Measurements from ENCODE around the gene COMMD9. TPM values are rescaled to one million over a fixed set of nuclear protein-coding genes. Genes with fewer than 3 reads are reported as not detected.
"Not testable (repeated sequence)": the region's sequence is repeated elsewhere in the genome, so short reads cannot be mapped to it uniquely, and the experiment has no call there.

COMMD9 gene
- total RNA-seq, 1 donor from 2014 or later: 66.1 TPM

DNA sequence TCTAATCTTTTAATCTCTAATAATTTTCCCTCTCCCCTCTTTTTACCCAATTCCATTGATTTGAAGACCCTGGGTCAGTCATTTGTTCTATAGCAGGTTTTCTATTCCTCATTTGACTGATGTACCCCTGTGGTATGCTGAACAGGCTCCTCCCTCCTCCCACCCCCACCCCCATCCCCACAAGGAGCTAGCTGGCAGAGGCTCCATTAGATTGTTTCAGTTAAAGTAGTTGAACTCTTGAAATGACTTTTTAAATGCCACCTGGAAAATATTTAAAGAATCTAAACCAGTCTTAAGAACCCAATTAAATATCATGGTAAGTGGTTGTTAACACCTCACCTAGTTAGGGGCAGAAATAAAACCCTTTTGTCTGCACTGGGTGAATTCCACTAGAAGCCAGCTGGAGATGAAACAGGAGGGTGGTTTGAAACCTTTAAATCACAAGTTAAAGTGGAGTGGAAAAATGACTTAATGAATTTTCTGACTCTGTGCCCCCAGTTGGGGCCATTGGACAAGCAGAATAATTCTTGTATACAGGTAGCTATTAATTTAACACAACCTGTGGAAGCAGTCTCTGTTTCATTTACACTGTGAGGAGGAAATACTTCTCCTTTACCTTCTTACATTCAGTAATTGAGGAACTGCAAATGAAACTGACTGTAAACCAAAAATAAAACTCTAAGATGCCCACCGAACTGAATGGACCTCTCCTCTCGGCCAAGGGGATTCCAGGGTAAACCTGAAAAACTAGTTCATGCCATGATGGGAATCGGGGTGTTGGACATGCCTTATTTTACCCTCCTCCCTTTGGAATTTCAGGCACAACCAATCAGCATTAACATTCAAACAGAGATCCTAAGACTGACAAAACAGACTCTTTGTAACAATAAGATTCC is 37.5 kb upstream of the COMMD9 start:
- H3K4me1 Mint-ChIP-seq (ENCODE audit: unreplicated experiment): no peaks in the 10 kb centered on the region
- TF ChIP-seq, protein P1, sequence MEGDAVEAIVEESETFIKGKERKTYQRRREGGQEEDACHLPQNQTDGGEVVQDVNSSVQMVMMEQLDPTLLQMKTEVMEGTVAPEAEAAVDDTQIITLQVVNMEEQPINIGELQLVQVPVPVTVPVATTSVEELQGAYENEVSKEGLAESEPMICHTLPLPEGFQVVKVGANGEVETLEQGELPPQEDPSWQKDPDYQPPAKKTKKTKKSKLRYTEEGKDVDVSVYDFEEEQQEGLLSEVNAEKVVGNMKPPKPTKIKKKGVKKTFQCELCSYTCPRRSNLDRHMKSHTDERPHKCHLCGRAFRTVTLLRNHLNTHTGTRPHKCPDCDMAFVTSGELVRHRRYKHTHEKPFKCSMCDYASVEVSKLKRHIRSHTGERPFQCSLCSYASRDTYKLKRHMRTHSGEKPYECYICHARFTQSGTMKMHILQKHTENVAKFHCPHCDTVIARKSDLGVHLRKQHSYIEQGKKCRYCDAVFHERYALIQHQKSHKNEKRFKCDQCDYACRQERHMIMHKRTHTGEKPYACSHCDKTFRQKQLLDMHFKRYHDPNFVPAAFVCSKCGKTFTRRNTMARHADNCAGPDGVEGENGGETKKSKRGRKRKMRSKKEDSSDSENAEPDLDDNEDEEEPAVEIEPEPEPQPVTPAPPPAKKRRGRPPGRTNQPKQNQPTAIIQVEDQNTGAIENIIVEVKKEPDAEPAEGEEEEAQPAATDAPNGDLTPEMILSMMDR (IDR thresholded peaks at IDR 0.05; ENCODE audit: unreplicated experiment): no peak
- peaks cover 1% of the 10 kb centered on the region for H3K27me3 Mint-ChIP-seq (ENCODE audit: unreplicated experiment)
- no peak for DNase-seq (ENCODE audit: low spot score)
- no peaks in the 10 kb centered on the region for H3K36me3 Mint-ChIP-seq (ENCODE audit: low read depth, unreplicated experiment)
- no peaks in the 10 kb centered on the region for H3K9me3 Mint-ChIP-seq (ENCODE audit: unreplicated experiment)
- no peak overlapping the region for H3K27ac Mint-ChIP-seq (ENCODE audit: unreplicated experiment)
- H3K4me3 Mint-ChIP-seq (ENCODE audit: unreplicated experiment): no peak overlapping the region

DNA sequence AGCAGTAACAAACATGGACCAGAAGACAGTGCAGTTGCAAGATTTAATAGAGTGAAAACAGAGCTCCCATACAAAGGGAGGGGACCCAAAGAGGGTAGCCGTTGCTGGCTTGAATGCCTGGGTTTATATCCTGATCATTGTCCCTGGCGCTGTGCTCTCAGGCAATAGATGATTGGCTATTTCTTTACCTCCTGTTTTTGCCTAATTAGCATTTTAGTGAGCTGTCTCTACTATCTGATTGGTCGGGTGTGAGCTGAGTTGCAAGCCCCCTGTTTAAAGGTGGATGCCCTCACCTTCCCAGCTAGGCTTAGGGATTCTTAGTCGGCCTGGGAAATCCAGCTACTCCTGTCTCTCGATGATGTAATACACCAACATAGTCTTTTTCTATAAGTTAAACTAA is 36.2 kb upstream of the COMMD9 start:
- not testable (repeated sequence) for H3K4me1 Mint-ChIP-seq (ENCODE audit: unreplicated experiment); H3K27me3 Mint-ChIP-seq (ENCODE audit: unreplicated experiment); H3K4me3 Mint-ChIP-seq (ENCODE audit: unreplicated experiment); H3K36me3 Mint-ChIP-seq (ENCODE audit: low read depth, unreplicated experiment); H3K27ac Mint-ChIP-seq (ENCODE audit: unreplicated experiment); H3K9me3 Mint-ChIP-seq (ENCODE audit: unreplicated experiment); DNase-seq (ENCODE audit: low spot score)

DNA sequence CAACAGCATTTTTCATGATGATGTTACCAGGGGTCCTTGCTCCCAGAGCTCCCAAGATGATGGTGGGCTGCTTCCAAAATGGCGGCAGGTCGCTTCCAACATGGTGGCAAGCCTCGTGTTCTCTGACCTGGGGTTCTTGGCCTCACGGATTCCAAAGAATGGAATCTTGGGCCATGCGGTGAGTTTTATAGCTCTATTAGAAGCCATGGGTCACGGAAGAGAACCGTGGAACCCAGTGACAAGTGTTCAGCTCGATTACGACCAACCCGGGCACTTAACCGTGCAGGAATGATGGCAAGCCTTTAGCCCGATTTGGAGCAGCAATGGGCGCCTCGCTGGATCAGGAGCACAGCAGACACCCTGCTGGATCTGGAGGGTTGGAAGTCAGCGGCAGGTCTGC is 35.7 kb upstream of the COMMD9 start:
- not testable (repeated sequence) for DNase-seq (ENCODE audit: low spot score); H3K27ac Mint-ChIP-seq (ENCODE audit: unreplicated experiment); H3K9me3 Mint-ChIP-seq (ENCODE audit: unreplicated experiment); H3K27me3 Mint-ChIP-seq (ENCODE audit: unreplicated experiment); H3K4me1 Mint-ChIP-seq (ENCODE audit: unreplicated experiment); H3K36me3 Mint-ChIP-seq (ENCODE audit: low read depth, unreplicated experiment); H3K4me3 Mint-ChIP-seq (ENCODE audit: unreplicated experiment)

DNA sequence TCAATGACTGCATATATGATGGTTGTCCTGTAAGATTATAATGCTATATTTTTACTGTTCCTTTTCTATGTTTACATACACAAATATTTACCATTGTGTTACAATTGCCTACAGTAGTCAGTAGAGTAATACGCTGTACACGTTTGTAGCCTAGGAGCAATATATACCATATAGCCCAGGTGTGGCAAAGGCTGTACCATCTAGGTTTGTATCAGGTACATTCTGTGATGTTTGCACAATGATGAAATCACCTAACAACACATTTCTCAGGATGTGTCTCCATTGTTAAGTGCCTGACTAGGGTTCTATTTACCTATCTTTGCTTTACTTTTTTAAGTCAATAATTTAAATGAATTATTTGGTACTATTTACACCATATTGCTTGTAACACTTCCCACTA is 28.8 kb upstream of the COMMD9 start:
- Mint-ChIP-seq H3K27me3 (ENCODE audit: unreplicated experiment) (peaks cover 1% of the 10 kb centered on the region), H3K36me3 (ENCODE audit: low read depth, unreplicated experiment) (no peaks in the 10 kb centered on the region), H3K27ac (ENCODE audit: unreplicated experiment) (no peak overlapping the region), H3K4me3 (ENCODE audit: unreplicated experiment) (no peak overlapping the region), H3K4me1 (ENCODE audit: unreplicated experiment) (peaks cover 7% of the 10 kb centered on the region), H3K9me3 (ENCODE audit: unreplicated experiment) (no peaks in the 10 kb centered on the region)
- TF ChIP-seq, protein P1 (IDR thresholded peaks at IDR 0.05; ENCODE audit: unreplicated experiment): no peak
- DNase-seq (ENCODE audit: low spot score): no peak

DNA sequence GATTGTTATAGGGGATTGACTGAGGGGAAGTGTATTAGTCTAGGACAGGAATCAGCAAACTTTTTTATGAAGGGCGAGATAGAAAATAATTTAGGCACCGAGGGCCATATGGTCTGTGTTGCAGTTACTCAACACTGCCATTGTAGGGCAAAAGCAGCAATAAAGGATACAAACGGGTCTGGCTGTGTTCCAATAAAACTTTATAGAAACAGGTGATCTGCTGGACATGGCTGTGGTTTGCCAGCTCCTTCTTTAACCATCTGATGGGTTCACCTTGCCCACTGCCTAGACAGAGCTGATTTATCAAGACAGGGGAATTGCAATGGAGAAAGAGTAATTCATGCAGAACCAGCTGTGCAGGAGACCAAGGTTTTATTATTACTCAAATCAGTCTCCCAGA is 26.8 kb upstream of the COMMD9 start:
- no peak overlapping the region for H3K4me3 Mint-ChIP-seq (ENCODE audit: unreplicated experiment)
- H3K27ac Mint-ChIP-seq (ENCODE audit: unreplicated experiment): no peak overlapping the region
- H3K9me3 Mint-ChIP-seq (ENCODE audit: unreplicated experiment): no peaks in the 10 kb centered on the region
- DNase-seq (ENCODE audit: low spot score): no peak
- no peaks in the 10 kb centered on the region for H3K27me3 Mint-ChIP-seq (ENCODE audit: unreplicated experiment)
- TF ChIP-seq, protein P1 (IDR thresholded peaks at IDR 0.05; ENCODE audit: unreplicated experiment): no peak
- no peaks in the 10 kb centered on the region for H3K36me3 Mint-ChIP-seq (ENCODE audit: low read depth, unreplicated experiment)
- peaks cover 5% of the 10 kb centered on the region for H3K4me1 Mint-ChIP-seq (ENCODE audit: unreplicated experiment)

DNA sequence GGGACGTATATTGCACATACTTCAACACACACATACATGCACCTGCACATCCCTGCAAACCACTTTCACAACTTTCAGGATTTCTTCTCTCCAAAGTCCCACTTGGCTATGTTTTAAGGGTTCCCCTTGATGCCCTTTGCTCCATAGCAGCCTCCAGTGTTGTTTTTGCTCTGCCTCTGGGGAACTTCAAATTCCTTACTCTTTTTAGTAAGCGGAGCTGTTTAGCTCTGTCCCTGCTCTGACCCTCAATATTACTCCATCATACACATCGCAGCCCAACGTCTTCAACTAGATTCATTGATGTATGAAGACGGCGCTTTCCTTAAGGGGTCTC is 25.2 kb upstream of the COMMD9 start:
- TF ChIP-seq, protein P1 (IDR thresholded peaks at IDR 0.05; ENCODE audit: unreplicated experiment): no peak
- Mint-ChIP-seq H3K27ac (ENCODE audit: unreplicated experiment) (no peak overlapping the region), H3K27me3 (ENCODE audit: unreplicated experiment) (peaks cover under 1% of the 10 kb centered on the region), H3K4me3 (ENCODE audit: unreplicated experiment) (no peak overlapping the region), H3K9me3 (ENCODE audit: unreplicated experiment) (no peaks in the 10 kb centered on the region), H3K4me1 (ENCODE audit: unreplicated experiment) (peaks cover 12% of the 10 kb centered on the region), H3K36me3 (ENCODE audit: low read depth, unreplicated experiment) (peaks cover 2% of the 10 kb centered on the region)
- DNase-seq (ENCODE audit: low spot score): no peak
